NT2/D1 (cell line): ENCODE results near the gene FHIP1A.

Source experiments
- SUZ12 ChIP-seq: IDR thresholded peaks from 2 replicates; pipeline ENCODE4 v1.6.1; 2011; ENCODE audit not compliant: insufficient read length, insufficient read depth; ENCODE audit errors: extremely low read depth
- YY1 ChIP-seq: IDR thresholded peaks from 2 replicates; pipeline ENCODE4 v1.6.1; 2011; ENCODE audit not compliant: insufficient read length, insufficient read depth
- ZNF274 ChIP-seq: IDR thresholded peaks from 2 replicates; pipeline ENCODE4 v1.6.1; 2011; ENCODE audit warnings: mild to moderate bottlenecking, low read depth, low read length

DNA sequence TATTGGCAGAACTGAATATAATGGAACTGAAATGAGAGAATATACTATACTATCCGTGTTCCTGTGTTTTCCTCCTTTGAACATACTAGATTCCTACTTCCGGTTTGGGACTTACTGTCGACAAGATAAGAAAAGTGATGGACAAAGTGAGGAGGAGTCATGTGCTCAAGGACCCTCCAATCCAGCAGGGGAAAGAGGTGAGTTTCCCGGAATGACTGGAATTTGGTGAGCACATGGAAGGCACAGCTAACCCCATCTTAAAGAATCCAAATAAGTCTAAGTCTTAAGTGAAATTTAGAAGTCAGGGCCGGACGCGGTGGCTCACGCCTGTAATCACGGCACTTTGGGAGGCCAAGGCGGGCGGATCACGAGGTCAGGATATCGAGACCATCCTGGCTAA, 47.0 kb upstream of the FHIP1A start:
- no peak for TF ChIP-seq ZNF274
- no peak for TF ChIP-seq YY1
- TF ChIP-seq SUZ12, result no peak
